ENCODE data around the gene TRPM8.

GRCh38 chr2:233944269-233944668, 27.1 kb downstream of the TRPM8 start:
- TF ChIP-seq CTCF (IDR thresholded peaks at IDR 0.05) (no peak), POLR2A (IDR thresholded peaks at IDR 0.05) (no peak), EP300 (IDR thresholded peaks at IDR 0.05) (no peak), POLR2AphosphoS5 (IDR thresholded peaks at IDR 0.05) (no peak)
